ENCODE measurements around the gene PDE8B.

DNA sequence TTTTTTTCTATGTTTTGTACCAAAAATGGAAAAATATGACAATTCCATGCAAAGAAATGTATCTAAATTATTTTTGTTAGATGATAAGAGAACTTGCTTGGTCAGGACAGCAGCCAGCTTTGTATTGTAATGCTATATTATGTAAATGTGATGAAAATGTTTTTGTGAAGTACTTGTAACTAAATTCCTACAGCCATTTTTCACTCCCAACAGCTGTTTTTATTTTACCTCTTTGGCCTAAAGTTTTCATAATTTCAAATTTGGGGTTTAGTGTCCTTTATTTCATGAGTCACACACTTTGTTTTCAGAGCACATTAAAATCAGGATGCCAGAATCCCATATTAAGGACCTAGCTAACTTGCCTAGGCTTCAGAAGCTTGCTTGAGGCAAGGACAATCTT, 217.5 kb downstream of the PDE8B start:
- no peak for TF ChIP-seq POLR2A (IDR thresholded peaks at IDR 0.05; ENCODE audit: low read depth, low read length)
- no peak for TF ChIP-seq TAF1 (IDR thresholded peaks at IDR 0.05; ENCODE audit: low read depth, low read length)
- no peak for TF ChIP-seq POLR2AphosphoS5 (IDR thresholded peaks at IDR 0.05; ENCODE audit: low read depth, low read length)
- TF ChIP-seq SPI1 (IDR thresholded peaks at IDR 0.05; ENCODE audit: low read depth, low read length) = no peak
- no peak for TF ChIP-seq POU2F2 (IDR thresholded peaks at IDR 0.05; ENCODE audit: low read depth, low read length)
- TF ChIP-seq PAX5 (IDR thresholded peaks at IDR 0.05; ENCODE audit: insufficient read depth, low read length, severe bottlenecking) = no peak

Measured in GM12891 (cell line).